Stimulated activated CD4-positive, alpha-beta T cell treated with anti-CD3 and anti-CD28 coated beads, Interleukin-4, amount 100 ng/mL, for 48 hours (primary cell): Measurements from ENCODE around the gene SYT6.

Source experiments
- DNase-seq, 2 donors: peaks; one replicate each; pipeline ENCODE4 v3.0.0-alpha.2; 2020; ENCODE audit warnings: low read depth in 2 of 2

Gene SYT6

DNA sequence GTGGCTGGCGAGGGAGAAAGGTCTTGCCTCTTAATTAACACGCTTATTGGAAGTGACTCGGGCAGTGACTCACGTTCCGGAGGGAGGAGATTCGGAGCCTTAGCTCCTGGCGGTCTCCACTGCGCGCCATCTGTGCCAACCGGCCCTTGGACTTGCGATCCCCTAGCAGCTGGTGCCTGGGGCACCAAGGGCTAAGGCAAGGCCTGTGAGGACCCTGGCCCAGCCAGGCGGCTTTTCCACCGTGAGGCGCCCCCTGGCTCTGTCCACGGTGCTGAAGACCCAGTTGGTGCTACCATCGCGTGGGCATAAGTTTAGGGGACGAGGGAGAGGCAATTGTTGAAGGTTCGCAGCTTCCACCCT lies 1.3 kb upstream of the SYT6 start:
- no peak for DNase-seq

- DNase-seq, result no peak
These were observed 685 bp upstream of the SYT6 start for GRCh38 chr1:114154146-114154962.

DNA sequence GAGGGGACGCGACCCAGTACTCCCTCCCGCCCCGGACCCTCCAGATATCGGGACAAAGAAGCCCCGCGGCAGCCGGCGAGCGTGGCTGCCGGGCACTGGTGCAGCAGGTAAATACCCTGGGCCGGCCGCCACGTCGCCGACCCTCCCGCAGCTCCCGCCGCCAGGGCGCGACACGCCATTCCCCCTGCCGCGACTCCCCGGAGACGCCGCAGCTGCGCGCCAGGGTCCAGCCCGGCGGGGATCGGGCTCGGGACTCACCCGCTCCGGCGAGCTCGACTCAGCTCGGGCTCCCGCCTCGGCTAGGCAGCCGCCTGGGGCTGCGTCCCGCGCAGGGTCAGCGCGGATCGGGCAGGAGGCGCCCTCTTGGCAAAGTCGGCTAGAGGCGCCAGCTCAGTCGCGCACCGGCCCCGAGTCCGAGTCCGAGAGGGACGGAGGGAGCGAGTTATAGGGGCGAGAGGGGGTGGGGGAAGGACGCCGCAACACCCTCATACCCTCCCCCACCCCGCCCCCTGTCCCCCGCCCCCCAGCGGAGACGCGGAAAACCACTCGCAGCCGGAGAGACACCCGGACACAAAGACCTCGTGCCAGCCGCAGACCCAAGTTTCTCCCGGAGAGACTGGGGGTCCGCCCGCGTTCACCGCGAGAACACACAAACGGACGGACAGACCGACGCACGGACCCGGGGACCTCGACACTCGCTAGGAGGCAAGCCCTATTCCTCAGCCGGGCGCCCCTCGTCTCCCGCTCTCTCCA lies 985 bp downstream of the SYT6 start:
- no peak for DNase-seq

DNA sequence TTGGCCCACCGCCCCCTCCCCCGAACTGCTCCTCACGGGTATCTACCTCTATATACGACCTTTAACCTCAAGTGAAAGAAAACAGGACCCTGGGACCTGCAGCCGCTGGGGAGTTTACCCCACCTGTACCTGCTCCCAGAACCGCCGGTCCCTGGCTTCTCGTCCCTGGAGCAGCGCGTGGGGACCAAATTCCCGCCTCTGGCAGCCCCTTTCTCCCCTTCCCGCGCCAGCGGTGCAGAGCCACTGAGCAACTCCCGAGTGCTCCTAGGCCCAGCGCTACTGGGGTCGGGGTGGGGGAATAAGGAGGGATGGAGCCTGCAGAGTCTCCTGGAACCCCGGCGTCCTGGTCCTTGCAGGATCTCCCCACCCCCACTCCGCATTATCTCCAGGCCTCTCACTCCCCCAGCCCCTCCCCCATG lies 1.6 kb downstream of the SYT6 start:
- no peak for DNase-seq

GRCh38 chr1:114150016-114150415 lies 3.7 kb downstream of the SYT6 start:
- no peak for DNase-seq

GRCh38 chr1:114149211-114149610 lies 4.5 kb downstream of the SYT6 start:
- no peak for DNase-seq

GRCh38 chr1:114145504-114146151 lies 8.0 kb downstream of the SYT6 start:
- DNase-seq, result no peak

DNA sequence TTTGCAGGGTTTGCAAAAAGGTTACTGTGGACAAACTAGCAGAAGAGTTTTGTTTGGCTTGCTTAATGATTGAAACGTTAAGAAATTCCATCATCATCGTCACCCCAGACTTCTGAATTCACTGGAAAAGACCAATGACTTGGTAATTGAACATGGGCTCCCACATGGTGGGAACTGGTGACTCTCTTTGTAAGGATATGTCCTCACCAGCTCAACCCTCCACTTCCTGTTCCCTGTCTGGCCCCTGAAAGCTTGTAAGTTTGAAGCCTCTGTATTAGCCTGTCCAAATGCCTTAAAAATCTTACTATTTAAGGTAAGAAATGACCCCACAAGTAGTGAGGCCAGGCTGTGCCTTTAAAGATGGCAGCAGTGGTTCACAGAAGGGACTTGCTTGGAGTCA lies 9.7 kb downstream of the SYT6 start:
- no peak for DNase-seq

DNA sequence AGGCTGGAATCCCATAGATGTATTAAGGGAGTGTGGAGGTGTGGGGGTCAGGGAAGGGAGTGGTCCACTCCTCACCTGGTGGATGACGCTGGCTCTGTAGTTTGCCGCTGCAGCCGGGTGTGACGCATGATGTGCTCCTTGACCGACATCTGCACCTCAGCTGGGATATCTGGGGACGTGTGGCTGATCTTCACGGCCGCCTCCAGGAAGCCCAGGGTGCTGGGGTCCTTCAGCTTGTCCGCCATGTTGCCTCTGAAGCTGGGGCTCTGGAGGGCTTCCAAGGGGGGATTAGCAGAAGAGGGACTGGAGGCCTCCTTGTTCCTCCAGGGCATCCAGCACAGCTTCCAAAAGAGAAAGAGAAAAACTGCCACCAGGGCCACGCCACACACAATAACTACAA lies 14.1 kb downstream of the SYT6 start:
- DNase-seq, result no peak

GRCh38 chr1:114137497-114137896 lies 16.2 kb downstream of the SYT6 start:
- DNase-seq, result no peak

DNA sequence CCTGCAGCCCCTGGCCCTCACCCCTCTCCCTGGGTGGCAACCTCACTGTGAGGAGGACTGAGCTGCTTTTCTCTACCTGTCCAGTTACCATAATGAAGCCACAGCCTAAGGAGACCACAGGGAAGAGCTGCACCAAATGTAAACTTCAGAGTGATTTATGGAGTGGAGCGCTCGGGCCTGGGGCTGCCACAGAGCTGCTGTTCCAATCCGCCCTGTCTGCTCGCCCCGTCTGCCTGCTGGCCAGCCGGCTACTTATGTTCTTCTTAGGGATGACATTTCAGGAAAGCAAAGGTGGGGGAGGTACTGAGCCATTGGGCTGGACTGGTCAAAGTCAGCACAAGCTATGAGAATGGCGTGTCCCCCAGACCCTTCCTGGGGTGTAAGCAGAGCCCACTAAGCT lies 17.9 kb downstream of the SYT6 start:
- DNase-seq, result no peak

- no peak for DNase-seq
These were observed 19.2 kb downstream of the SYT6 start for GRCh38 chr1:114134518-114134917.

DNA sequence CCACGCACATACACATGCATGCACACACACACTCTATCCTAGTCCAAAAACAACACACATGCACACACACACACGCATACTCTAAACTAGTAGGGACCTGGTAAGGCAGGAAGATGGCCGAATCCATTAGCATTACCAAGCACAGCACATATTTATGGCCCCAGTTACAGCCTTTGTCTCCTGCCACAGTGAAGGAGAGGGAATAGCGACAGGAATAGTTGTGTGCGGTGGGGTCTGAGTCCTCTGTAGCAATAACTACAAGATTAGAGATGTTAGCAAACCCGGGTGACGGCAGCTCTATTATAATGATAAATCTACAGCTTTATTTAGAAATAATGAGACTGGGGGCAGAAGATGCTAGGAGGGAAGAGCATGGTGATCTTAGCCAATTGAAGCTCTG lies 20.5 kb downstream of the SYT6 start:
- no peak for DNase-seq

DNA sequence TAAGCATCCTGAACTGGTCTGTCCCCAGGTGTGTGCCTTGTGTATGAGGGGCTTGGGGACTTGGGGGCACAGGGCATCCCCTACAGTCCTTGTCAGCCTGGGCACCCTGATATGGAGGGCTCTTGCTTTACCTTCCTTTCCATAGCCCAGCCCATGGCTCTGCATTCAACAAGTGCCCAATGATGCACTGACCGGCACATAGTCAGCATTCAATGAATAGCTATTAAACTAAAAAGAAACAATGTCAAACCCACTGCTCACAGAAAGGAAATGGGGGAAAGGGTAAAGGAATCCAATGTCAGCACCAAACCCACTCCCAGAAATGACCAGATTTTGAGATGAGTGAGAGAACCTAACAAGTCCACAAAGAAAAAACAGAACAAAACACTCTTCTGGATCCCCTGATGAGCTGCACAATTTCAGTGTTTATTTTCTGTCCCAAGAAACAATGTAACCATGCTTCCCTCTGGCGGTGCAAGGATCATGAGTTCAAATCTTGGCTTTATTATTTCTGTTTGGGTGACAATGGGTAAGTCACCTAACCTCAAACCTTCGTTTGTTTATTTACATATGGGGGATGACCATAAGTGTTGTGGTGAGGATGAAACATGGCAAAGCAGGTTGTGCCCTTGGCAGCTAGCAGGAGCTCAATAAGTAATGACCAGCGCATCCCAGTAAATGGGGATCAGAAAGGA lies 22.0 kb downstream of the SYT6 start:
- no peak for DNase-seq

GRCh38 chr1:114130846-114131525 lies 22.7 kb downstream of the SYT6 start:
- no peak for DNase-seq

GRCh38 chr1:114130213-114130612 lies 23.5 kb downstream of the SYT6 start:
- no peak for DNase-seq

GRCh38 chr1:114128293-114128692 lies 25.4 kb downstream of the SYT6 start:
- no peak for DNase-seq

- DNase-seq, result no peak
These were observed 27.2 kb downstream of the SYT6 start for GRCh38 chr1:114126261-114127095.

DNA sequence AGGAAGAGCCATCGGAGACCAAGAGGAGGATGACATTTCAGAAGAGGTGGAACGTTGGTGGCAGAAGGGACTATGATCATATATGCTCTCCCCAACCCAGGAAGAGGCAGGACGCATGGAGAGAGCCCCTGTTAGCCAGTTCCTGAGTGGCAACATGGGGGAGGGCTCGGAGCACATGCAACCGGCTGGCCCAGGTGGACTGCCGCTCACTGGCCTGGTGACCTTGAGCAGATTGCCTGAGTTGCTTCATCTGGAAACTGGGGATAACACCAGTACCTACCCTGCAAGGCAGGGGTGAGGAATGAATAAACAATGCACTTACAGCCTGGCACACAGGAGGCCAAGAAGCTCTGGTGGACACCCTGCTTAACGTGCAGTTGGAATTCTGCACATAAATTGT lies 29.0 kb downstream of the SYT6 start:
- DNase-seq, result no peak

- DNase-seq, result no peak
These were observed 30.6 kb downstream of the SYT6 start for GRCh38 chr1:114122941-114123618.
